Stimulated activated CD4-positive, alpha-beta T cell treated with anti-CD3 and anti-CD28 coated beads, Interleukin-2, amount 100 ng/mL, for 24 hours (primary cell): ENCODE results near the gene PTPN14.
A peak's percentile ranks its signal among the peaks of the same experiment; 100 is the strongest.

Experiments used
- DNase-seq, 2 donors: peaks; one replicate each; pipeline ENCODE4 v3.0.0-alpha.2; 2020

Gene PTPN14

DNA sequence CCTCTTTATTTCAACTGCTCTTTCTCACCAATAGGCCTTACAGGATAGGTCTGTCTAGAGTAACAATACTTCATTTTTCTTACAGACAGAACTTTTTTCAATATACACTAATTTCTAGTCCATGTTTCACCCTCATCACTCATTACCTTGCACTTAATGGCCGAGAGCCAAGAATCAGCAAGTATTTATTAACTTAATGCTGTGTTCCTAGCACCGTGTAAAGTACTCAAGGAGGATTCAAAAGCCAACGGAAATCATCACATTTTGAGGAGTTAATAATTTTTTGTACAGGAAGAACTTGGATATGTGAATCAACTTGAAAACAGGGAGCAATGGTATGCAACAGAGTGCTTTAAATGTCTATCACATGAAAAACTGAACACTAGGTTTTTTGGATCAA is 102.0 kb downstream of the PTPN14 start:
- no peak for DNase-seq

DNA sequence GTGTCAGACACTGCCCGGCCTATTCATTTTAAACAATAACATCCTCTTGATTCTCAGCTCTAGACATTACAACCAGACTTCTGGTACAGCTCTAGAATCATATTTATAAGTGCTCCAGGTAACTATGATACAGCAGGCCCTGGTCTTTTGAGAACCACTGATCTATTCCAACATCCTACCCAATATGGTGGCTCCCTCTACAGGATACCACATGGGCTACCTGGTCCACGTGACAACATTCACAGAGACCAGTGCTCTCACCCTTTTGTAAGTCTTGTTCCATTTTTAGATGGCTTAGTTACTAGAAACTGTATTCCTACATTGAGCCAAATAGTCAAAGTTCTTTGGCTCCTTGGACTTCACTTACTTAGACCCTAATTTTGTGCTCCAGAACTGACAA is 102.9 kb downstream of the PTPN14 start:
- DNase-seq: no peak

DNA sequence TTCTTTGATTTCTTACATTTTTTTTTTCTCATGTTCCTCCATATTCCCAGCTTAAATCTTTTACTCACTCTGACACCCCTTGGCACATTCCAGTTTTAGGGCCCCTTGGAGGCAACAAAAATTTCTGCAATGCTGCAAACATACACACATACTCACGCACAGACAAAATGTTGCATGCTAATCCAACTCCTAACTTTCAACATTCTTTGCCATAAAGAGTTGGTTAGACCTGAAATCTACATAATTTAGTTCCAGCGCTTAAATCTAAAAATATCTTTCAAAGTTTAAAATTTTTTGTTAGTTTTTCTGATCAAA is 103.9 kb downstream of the PTPN14 start:
- DNase-seq: no peak

DNA sequence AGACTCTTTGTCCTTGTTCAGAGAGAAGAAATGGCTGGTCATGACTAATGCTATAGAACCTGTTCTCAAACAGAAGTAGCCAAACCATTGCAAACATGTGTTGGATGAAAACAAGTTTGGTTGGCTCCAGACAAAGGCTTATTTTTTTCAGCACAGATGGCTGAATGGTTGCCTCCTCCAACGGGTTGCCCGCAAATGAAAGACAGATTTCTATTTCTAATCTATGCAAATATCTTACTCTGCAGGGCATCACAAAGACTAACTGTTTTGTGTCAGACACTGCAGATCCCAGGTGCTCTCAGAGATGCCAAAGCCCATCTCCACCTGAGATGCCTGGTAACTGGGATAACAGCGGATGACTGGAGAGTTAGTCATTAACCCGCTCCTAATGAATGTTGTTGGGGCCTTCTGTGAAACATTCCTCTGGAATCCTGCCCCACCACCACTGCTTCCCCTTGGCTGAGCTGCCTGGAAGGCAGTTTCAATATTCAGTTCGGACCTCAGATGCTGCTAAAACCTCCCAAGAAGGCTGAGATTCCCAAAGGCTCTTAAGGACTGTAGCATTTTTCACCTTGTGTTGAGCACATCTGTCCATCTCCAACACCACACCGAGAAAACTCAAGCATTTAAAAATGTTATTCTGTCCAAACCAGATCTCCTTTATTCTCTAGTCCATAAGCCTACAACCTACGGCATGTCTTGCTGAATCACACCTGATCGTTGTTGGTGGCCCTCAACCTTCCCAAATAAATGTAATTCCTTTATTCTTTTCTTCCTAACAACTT is 104.4 kb downstream of the PTPN14 start:
- no peak for DNase-seq

DNA sequence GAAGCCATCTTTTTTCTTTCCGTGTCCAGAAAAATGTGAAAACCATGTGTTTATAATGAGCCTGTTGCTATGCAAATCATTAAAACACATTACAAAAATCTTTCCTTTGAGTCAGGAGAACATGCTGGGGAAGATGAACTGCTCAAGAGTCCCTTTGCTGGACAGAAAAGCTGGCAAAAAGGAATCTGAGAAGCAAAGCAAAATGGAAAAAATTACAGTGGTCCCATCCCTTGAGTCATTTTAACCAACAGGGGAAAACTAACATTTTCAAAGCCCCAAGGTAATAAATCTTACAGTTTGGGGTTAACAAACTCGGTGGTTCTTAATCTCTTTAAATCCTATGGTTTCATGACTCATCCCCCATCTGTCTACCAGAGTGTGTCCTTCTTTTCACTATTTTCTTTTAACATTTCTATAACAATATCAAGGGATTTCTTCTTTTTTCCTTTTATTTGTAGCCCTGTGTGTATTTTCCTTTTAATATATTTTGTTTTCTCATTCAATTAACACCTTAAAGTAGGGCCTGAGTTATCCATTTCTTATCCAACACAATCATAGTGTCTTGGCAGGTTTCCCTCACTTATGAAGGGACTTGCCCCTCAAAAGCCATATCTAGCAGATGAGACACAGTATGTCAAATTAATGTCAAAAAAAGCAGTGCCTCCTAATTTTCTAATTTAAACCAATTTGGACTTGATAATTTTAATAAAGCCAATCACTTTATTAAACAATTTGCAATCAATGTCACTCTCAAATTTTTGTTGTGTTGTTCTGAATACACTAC is 105.4 kb downstream of the PTPN14 start:
- DNase-seq: no peak

DNA sequence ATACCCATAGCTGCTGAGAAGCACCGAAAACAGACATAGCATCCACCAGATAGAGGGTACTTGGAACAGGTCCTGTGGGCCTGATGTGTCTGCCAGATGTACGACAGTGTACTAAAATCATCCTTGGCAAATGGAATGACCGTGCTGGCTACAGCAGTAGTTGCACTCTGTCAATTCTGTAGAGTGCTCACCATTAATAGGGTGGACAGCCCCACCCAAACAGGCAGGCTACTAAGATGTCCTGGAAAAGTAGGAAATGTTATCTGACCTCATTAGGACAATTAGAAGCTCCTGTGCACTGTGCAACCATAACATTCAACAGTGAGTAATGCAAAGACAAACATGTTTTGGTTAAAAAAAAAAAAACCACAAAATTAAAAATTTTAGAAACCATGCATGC is 106.2 kb downstream of the PTPN14 start:
- DNase-seq: no peak

DNA sequence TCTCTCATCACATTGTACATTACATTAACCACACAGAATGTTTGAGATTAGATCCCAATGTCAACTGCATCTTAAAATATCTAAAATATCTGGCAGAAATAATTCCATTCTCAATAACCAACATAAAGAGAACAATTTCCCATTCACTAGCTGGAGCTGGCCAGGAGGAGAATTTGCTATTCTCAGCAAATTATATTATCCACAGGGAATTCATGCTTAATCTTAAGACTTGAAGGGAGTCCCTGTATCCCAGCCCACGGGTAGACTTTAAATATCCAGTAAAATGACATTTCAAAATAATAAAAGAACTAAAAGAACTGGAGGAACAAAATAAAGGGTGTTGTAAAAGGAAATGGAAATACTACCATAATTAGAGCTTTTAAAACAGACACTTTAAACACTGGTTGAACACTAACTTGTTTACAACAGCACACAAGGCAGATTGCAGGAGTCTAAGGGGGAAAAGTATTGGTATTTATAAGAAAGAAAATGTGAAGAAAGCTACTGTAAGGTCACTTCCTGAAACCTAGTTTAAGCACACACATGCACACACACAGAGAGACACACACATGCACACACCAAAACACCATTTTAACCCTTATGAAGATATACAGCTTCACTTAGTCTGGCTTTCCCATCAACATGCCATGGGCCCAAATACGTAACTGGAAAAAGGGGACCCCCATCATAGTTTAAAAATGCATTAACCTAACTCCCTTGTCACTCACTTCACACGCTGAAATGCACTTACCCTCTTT is 107.0 kb downstream of the PTPN14 start:
- no peak for DNase-seq

DNA sequence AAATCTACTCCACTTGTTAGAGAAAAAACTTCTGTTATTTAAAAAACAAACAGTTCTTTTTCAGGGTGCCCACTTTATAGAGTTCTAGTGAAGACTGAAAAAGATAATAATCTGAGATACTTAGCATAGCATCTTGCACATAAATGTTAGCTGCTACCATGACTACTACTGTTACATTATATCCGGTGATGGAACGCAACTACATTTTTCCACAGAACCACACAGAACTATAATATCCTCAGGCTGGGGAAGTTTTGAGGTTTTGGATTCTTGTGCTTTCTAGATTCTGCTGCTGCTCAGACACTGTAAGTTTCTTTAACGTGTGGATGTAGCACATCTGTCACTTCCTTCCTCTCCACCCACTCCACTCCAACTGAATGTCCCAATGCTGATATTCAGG is 110.3 kb downstream of the PTPN14 start:
- DNase-seq: no peak

DNA sequence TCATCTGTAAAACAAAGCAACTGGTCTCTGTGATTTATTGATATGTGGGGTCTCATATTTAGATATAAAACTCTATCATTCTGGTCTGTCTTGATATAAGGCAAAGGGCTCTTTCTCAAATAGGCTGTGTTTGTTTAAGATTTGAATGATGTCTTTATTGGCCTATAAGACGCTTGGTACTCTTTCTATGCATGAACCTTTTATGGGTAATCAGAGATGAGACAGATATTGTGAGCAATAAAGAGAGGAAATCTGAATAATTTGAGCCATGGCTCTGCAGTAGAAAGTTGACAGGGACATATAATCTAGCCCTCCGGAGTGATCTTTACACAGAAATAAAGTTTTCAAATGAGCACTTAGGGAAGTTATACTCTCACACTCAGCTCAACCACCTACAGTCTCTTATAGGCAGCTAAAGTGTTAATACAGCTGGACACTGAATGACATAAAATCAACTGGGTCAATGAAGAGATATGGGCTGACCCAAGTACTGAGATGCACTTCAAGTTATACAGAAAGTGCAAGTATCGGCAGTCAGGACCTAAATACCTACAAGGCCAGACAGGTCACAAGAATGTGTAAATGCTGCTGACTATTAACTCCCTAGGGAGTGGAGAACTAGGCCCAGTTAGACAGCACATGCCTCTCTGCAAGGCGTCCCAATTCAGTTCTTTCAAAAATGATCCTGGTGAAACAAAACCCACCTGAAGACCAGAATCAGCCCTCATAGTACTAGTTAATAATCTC is 111.0 kb downstream of the PTPN14 start:
- no peak for DNase-seq

DNA sequence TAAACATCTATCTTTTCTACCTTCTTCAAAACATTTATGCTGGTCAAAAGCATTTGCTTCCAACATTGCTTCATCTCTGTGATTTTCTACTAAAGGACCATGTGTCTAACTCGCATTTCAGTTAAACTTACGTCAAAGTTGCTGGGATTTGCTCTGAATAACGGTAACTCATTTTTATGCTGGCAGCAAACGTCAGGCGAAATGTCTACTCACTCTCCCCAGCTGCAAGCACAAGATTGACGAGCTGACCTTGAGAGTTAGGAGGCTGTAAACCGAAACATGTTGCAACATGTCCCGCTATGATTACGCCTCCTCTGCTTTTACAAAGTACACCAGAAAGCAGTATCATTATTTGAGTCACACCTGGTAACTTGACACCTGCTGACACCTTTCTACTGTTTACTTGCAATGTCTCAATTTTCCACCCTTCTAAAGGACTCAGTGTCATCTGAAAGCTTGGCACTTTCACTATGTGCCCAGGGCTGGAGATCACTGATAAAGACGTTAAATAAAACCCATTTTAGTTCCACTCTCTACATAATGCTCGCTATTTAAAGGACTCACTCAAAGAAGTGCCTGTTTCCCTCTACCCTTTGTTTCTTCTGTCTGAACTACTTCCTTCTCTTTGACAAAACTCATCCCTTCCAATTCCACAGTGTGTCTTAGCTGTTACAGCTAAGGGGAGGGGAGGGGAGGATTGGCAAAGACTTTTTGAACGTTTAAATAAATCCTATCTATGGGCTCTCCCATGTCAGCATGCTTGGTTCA is 111.9 kb downstream of the PTPN14 start:
- peak in 1 of 2 donors; percentile 21 for DNase-seq

DNA sequence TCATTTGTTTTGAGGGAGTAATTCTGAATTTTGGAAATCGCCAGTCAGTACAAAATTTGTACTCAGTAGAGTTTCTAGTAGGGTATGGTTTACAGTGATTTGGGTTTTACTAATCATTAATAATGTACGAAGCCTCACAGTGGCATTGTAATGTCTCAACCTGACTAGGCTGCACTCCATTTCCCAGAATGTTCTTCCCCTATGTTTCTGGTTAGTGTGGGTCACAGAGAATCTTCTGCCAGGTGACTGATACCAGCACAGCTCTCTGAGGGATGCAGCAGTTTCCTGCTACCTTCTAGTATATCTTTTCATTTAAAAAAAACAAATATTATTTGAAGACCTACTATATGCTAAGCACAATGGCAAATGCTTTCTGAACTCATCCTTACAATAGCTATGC is 112.9 kb downstream of the PTPN14 start:
- DNase-seq: no peak

DNA sequence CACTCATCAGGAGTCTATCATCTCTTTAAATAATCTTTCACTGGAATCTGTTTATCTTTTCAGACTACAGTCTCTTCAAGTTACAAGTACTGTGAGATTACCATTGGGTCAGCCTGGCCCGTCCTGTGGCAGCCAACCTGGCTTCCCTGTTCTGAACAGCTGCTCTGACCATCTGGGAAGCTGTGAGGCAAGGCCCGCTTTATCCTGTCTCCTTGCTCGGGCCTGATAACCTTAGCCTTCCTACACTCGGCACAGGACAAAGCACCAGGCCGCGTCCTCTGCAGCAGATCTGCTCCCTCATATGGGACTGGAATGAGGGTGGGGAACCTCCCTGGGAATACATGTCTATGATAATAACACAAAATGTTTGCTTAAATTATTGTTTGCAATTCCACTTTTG is 113.3 kb downstream of the PTPN14 start:
- no peak for DNase-seq

DNA sequence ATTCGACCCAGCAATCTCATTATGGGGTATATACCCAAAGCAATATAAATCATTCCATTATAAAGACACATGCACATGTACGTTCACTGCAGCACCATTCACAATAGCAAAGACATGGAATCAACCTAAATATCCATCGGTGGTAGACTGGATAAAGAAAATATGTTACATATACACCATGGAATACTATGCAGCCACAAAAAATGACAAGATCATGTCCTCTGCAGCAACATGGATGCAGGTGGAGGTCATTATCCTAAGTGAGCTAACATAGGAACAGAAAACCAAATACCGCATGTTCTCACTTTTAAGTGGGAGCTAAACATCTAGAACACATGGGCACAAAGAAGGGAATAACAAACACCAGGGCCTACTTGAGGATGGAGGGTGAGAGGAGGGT is 115.5 kb downstream of the PTPN14 start:
- DNase-seq: no peak

DNA sequence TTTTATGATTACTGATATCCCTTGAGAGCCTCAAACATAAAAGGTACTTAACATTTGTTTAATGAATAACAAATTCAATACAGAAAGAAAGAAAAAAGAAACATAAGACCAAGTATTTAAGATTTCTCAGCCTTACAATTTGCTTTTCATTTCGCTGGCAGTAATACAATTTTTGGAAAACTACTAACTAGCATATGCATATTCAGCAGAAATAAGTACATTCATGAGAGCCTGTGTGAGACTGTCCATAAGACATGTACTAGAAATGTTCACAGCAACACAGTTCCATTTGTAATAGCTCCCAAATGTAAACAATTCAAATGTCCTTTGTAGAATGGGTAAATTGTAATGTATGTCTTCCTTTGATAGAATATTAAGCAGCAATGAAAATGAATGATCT is 119.2 kb downstream of the PTPN14 start:
- DNase-seq: no peak

DNA sequence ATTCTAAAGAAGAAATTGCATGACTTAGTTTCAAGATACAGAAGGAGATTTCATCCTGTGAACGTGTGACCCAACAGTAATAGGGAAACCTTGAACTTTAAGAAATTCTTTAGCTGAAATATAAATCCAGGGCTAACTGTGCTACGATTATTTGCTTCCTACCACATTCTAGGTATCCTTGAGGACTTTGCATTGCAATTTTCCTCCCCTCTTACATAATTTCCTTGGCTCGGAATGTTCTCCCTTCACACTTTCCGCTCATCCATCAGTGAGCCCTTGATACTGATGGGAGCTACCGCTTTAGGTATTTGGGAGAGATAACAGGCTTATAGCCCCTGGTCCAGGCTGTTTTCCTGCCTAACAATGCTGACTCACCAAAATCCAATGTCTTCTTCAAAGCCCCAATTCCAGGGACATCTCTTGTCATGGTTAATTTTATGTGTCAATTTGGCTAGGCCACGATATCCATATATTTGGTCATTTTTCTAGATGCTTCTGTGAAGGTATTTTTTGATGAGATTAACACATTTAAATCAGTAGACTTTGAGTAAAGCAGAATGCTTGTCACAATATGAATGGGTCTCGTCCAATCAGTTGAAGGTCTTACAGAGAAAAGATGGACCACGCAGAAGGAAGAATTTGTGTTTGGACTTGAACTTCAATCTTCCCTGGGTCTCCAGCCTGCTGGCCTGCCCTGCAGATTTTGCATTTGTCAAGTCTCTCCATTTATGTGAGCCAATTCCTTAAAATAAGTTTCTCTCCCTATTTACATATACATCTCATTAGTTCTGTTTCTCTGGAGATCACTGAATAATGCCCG is 121.2 kb downstream of the PTPN14 start:
- no peak for DNase-seq

DNA sequence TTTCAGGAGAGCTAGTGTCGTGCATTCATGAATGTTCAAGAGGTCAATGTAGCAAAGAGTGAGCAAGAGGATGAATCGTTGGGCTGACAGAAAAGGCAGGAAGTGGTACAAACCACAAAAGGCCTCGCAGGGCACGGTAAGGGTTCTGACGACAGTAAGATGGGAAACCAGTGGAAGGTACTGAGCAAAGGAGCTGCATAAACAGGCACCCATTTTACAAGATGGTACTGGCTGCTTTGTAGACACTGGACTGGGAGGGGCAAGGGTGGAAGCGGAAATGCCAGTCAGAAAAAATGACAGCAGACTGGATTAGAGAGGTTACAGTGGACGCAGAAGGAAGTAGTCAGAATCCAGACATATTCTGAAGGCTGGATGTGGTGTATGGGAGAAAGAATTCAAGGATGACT is 123.5 kb downstream of the PTPN14 start:
- peak; percentile 48 to 54 for DNase-seq

DNA sequence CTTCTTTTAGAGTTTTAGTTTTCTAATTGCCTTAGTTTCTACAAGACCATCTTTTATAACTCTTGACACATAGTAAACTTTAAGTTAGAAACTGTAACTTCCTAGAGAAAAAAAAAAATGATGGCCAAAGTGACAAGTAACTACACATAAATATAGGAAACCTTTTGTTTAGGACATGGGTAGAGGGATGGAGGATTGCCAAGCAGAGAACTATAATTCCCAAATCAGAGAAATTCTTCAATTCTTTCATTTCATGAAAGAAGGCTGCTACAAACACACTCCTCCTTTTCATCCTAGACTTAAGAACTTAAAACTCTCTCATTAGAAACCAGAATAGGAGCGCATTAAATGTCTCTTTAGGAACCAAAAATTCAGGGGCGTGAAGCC is 125.0 kb downstream of the PTPN14 start:
- DNase-seq: no peak

DNA sequence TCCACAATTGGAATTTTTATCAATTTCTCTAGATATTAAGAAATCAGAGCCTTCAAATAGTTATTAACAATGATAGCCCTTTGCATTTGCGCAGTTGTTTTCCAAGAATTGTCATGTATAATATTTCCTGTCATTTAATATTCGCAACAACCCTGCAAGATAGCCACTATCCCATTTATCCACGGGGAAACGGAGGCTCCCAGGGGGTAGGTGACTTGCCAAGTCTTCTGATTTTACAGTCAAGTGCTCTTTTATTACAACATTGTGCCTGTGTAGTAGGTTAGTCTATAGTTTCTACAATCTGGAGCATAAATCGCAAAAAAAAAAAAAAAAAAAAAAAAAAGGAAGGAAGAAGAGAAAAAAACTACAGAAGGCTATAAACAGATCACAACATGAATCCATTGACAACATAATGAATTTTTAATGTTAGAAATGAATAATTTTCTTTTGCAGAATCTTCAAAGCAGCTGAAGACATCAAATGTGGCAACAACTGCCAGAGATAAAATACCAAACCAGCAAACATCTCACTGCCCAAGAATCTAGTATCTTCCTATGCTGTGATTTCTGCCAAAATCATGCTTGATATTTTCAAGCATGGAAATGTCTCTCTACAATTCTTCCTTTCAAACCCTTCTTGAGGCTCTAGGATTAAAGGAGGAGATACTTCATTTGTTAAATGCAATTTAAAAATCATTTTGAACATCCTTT is 125.5 kb downstream of the PTPN14 start:
- no peak for DNase-seq

DNA sequence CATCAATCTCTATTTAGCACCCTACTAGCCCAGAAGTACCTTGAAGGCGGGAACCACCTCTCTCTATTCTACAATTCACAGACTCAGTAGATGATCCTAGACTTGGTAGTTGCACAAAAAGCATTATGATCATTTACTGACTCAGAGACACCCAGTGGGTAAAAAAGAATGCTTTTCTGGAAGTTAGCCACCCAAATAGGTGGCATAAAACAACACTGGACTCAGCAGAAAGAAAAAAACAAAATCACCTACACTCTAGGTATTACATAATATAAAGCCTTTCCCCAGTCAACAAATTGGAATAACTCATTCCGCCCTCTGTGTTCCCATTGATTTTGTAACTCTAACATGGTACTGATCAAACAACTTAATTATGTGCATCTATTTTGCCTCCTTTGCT is 126.3 kb downstream of the PTPN14 start:
- no peak for DNase-seq

DNA sequence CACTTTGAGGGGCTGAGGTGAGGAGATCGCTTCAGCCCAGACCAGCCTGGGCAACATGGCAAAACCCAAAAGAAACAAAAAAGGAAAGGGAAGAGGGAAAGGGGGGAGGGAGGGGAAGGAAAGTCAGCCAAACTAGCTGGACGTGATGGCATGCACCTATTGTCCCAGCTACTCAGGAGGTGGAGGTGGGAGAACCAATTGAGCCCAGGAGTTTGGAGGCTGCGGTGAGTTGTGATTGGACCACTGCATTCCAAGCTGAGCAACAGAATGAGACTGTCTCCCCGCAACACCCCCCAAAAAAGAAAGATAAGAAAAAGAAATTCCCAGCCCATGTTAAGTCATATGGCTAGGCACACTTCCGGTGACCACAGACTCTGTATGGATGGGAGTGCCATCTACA is 128.4 kb downstream of the PTPN14 start:
- DNase-seq: no peak

DNA sequence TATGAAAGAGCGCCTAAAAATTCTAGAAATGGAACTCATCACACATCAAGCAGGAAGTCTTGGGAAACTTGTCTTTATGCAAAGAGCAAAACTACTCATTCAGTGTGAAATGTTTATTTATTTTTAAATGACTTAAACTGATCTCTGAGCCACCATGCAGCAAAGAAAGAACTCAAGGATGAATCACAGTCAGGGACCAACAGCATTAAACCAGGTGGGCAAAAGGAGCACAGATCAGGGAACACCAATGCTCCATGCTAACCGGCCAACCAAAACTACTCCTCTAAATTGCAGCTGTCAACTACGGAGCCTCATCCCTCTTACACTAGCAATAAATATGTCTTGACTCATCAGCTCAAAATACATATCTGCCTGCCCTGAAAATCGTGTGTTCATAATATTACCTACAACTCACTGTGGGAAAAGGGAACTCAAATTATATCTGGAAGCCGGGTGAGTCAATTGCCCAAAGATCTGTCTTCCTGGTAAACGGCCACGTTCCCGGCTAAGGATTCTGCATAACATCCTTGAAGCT is 129.2 kb downstream of the PTPN14 start:
- no peak for DNase-seq
